IMR-90 (cell line): ENCODE results near the gene CHRNA5. TPM values are rescaled to one million over a fixed set of nuclear protein-coding genes. Genes with fewer than 3 reads are reported as not detected.

Experiments used
- ATAC-seq: fragments of 200-7000 bp; cut with Tn5 transposase; 2 replicates; pipeline ENCODE4 v1.9.1; 2020; ENCODE audit warnings: low read depth, mild to moderate bottlenecking, moderate library complexity
- BruUV-seq: library from RNA; stranded (reverse); fragments of 400-500 nt; replicated peaks from 2 replicates; lab custom pipeline; 2021; lab: Mats Ljungman, UMichigan
- CTCF ChIA-PET: fragments of 300-600 bp; formaldehyde crosslinking; extraction: SDS; loops from one replicate; lab custom pipeline; 2021; ENCODE audit warnings: antibody characterized with exemption; lab: Yijun Ruan, JAX
- POLR2A ChIA-PET: fragments of 300-600 bp; sonication (Branson Sonifier 250); formaldehyde crosslinking; loops from one replicate; lab custom pipeline; 2022; ENCODE audit warnings: antibody characterized with exemption; ENCODE audit not compliant: unreplicated experiment; lab: Charles Lee
- DNase-seq: peaks from one replicate; pipeline ENCODE4 v3.0.0; 2013
- H2AFZ ChIP-seq: replicated peaks from 2 replicates; pipeline ENCODE3; 2013; ENCODE audit warnings: low read length, mild to moderate bottlenecking; ENCODE audit not compliant: poor library complexity
- H2AK5ac ChIP-seq: 2 replicates; pipeline ENCODE4 v1.6.1; 2013; ENCODE audit warnings: low read depth, low read length, inconsistent platforms
- H2AK9ac ChIP-seq: replicated peaks from 2 replicates; pipeline ENCODE3; 2013; ENCODE audit warnings: mild to moderate bottlenecking, low read depth, low read length, moderate library complexity; ENCODE audit not compliant: poor library complexity
- H2BK120ac ChIP-seq: 2 replicates; pipeline ENCODE4 v1.6.1; 2013; ENCODE audit warnings: low read depth, low read length, inconsistent platforms
- H2BK15ac ChIP-seq: 3 replicates; pipeline ENCODE4 v1.6.1; 2013; ENCODE audit warnings: low read depth, low read length, inconsistent platforms
- H2BK20ac ChIP-seq: 2 replicates; pipeline ENCODE4 v1.6.1; 2013; ENCODE audit warnings: low read depth, mild to moderate bottlenecking, inconsistent platforms, low read length, moderate library complexity
- H2BK5ac ChIP-seq: 2 replicates; pipeline ENCODE4 v1.6.1; 2013; ENCODE audit warnings: mild to moderate bottlenecking, low read depth, low read length, inconsistent platforms; ENCODE audit not compliant: poor library complexity, severe bottlenecking
- H3K14ac ChIP-seq: replicated peaks from 2 replicates; pipeline ENCODE4 v1.6.1; 2013; ENCODE audit warnings: low read depth, low read length, inconsistent platforms
- H3K18ac ChIP-seq: 2 replicates; pipeline ENCODE4 v1.6.1; 2013; ENCODE audit warnings: low read depth, low read length, control low read depth
- H3K23ac ChIP-seq: 2 replicates; pipeline ENCODE4 v1.6.1; 2013; ENCODE audit warnings: low read depth, low read length, inconsistent platforms
- H3K27ac ChIP-seq: 2 replicates; pipeline ENCODE4 v1.5.1; 2013; ENCODE audit warnings: mild to moderate bottlenecking, control low read depth, low read length; ENCODE audit not compliant: insufficient read depth
- H3K27me3 ChIP-seq: 2 replicates; pipeline ENCODE4 v1.6.1; 2013; ENCODE audit warnings: low read length; ENCODE audit not compliant: control insufficient read depth, insufficient read depth
- H3K36me3 ChIP-seq: 2 replicates; pipeline ENCODE4 v1.6.1; 2013; ENCODE audit warnings: low read length, mixed read lengths; ENCODE audit not compliant: control insufficient read depth, insufficient read depth
- H3K4ac ChIP-seq: 2 replicates; pipeline ENCODE4 v1.6.1; 2013; ENCODE audit warnings: low read depth, low read length, inconsistent platforms
- H3K4me1 ChIP-seq: 2 replicates; pipeline ENCODE4 v1.6.1; 2013; ENCODE audit warnings: low read length, mixed read lengths; ENCODE audit not compliant: control insufficient read depth, insufficient read depth
- H3K4me2 ChIP-seq: 2 replicates; pipeline ENCODE4 v1.6.1; 2013; ENCODE audit warnings: low read depth, mild to moderate bottlenecking, control low read depth, low read length, moderate library complexity
- H3K4me3 ChIP-seq: 2 replicates; pipeline ENCODE4 v1.5.1; 2013; ENCODE audit warnings: low read depth, mild to moderate bottlenecking, control low read depth, low read length, moderate library complexity; ENCODE audit not compliant: insufficient read depth
- H3K56ac ChIP-seq: 2 replicates; pipeline ENCODE4 v1.6.1; 2013; ENCODE audit warnings: low read length, inconsistent platforms; ENCODE audit not compliant: insufficient read depth; ENCODE audit errors: extremely low read depth
- H3K79me1 ChIP-seq, 2 experiments: 2 replicates each; pipeline ENCODE4 v1.6.1; 2013; ENCODE audit warnings: low read length in 2 of 2, inconsistent platforms in 1 of 2, low read depth in 1 of 2
- H3K9ac ChIP-seq: 2 replicates; pipeline ENCODE4 v1.6.1; 2013; ENCODE audit warnings: low read depth, low read length, control low read depth
- H3K9me1 ChIP-seq: 2 replicates; pipeline ENCODE4 v1.6.1; 2013; ENCODE audit warnings: low read length, inconsistent platforms; ENCODE audit not compliant: insufficient read depth
- H3K9me3 ChIP-seq: 2 replicates; pipeline ENCODE4 v1.6.1; 2013; ENCODE audit warnings: low read length; ENCODE audit not compliant: control insufficient read depth, insufficient read depth
- H4K20me1 ChIP-seq: 2 replicates; pipeline ENCODE4 v1.6.1; 2013; ENCODE audit warnings: low read length, inconsistent platforms; ENCODE audit not compliant: insufficient read depth
- H4K5ac ChIP-seq: 2 replicates; pipeline ENCODE4 v1.6.1; 2013; ENCODE audit warnings: mild to moderate bottlenecking, low read depth, low read length, control low read depth
- H4K8ac ChIP-seq, 2 experiments: 2 replicates each; pipeline ENCODE4 v1.6.1; 2013; ENCODE audit warnings: low read depth in 2 of 2, low read length in 2 of 2, control low read depth in 1 of 2, inconsistent platforms in 1 of 2
- H4K91ac ChIP-seq: 2 replicates; pipeline ENCODE4 v1.6.1; 2013; ENCODE audit warnings: low read depth, low read length, inconsistent platforms; ENCODE audit not compliant: insufficient read depth
- MAZ ChIP-seq: IDR thresholded peaks from 2 replicates; pipeline ENCODE4 v1.6.1; 2012; ENCODE audit warnings: low read depth, mild to moderate bottlenecking, low read length, improper control_type of control experiment, moderate library complexity, borderline replicate concordance
- MXI1 ChIP-seq: IDR thresholded peaks from 2 replicates; pipeline ENCODE4 v1.6.1; 2012; ENCODE audit warnings: low read depth, mild to moderate bottlenecking, low read length, moderate library complexity, borderline replicate concordance
- POLR2A ChIP-seq: IDR thresholded peaks from 2 replicates; pipeline ENCODE4 v1.6.1; 2012; ENCODE audit warnings: mild to moderate bottlenecking, low read depth, low read length
- WGBS, 2 experiments: methylation state at CpG; one replicate each; pipeline versions ENCODE4 v1.1.5 to v1.1.7; 2013; ENCODE audit warnings: missing lambda C conversion rate in 2 of 2; ENCODE audit not compliant: insufficient read length in 1 of 2; ENCODE audit errors: extremely low coverage in 2 of 2; 5-methylcytosine and 5-hydroxymethylcytosine counted together
- dilution Hi-C: fragments of 300-500 bp; cut with HindIII; formaldehyde crosslinking; loops from one replicate; pipeline ENCODE4 v1.14.3; 2018; ENCODE audit warnings: low sequenced_read_pairs; ENCODE audit not compliant: unreplicated experiment
- in situ Hi-C: fragments of 300-500 bp; cut with MboI; formaldehyde crosslinking; loops from 3 replicates; pipeline ENCODE4 v1.14.3; 2019; ENCODE audit warnings: low sequenced_read_pairs, inconsistent platforms, mixed read lengths
- intact Hi-C: fragments of 100-400 bp; cut with micrococcal nuclease; formaldehyde crosslinking; loops from 2 replicates; pipeline ENCODE4 v1.10.0; 2022
- polyA plus RNA-seq, 3 experiments: library from polyadenylated mRNA; depleted of rRNA; stranded (reverse); fragments of >200 nt; gene quantifications; 2 replicates each; pipeline ENCODE4 v1.2.3, GENCODE V29; 2012; ENCODE audit warnings: low replicate concordance in 1 of 3
- total RNA-seq: library from RNA; depleted of rRNA; stranded (reverse); fragments of >200 nt; gene quantifications from 2 replicates; pipeline ENCODE4 v1.2.3, GENCODE V29; 2012
- TF ChIP-seq, protein P1 (sequence below): fragments of 150-350 bp; IDR thresholded peaks from 2 replicates; pipeline ENCODE4 v1.6.1; 2016; ENCODE audit warnings: low read depth, mild to moderate bottlenecking, low read length, moderate library complexity, borderline replicate concordance

CHRNA5 gene
- total and polyA plus RNA-seq, 2 of the 4 experiments (the other 2 are of a cell fraction): 0.54 to 0.94 TPM

DNA sequence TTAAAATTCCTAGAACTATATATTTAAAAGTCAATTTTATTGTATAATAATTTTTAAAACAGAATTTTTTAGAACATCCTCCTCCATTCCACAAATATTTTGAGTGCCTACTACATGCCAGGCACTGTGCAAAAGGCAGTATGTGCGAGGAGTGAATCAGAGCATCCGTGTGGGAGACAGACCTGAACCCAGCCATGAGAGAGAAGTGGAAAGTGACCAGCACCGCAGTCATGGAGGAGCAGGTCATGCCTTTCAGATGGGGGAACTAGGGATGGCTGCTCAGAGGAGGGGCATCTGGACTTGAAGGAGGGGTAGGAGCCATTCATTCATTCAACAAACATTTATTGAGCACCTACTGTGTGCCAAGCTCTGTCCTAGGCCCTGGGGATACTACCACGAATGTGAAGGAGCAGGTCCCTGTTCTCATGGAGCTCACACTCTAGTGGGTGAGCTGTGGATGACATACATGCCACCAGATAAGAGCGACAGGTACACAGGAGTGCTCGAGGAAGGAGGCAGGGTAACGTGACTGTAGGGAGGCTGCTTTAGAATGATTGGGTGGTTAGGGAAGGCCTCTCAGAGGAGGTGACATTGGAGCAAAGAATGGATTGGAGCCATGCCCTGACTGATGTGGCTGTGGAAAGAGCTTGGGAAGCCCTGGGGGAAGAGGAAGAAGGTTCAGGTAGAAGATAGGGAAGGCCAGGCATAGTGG is 58.6 kb downstream of the CHRNA5 start:
- POLR2A ChIA-PET: no interaction called here
- H3K56ac ChIP-seq: no peak overlapping the region
- ATAC-seq: no peak
- no peak overlapping the region for H2BK120ac ChIP-seq
- no peaks in the 10 kb centered on the region for H3K4me1 ChIP-seq
- no peak overlapping the region for H2BK5ac ChIP-seq
- no peak overlapping the region for H4K91ac ChIP-seq
- no peaks in the 10 kb centered on the region for H3K36me3 ChIP-seq
- peaks cover 77% of the 10 kb centered on the region for H3K27me3 ChIP-seq
- H3K9me3 ChIP-seq: no peaks in the 10 kb centered on the region
- CTCF ChIA-PET: no interaction called here
- H3K4me3 ChIP-seq: no peak overlapping the region
- no peak for DNase-seq
- H3K4me2 ChIP-seq: no peak overlapping the region
- no peak overlapping the region for H4K8ac ChIP-seq
- WGBS, 2 experiments: 65% methylated on average over 3 of the region's 7 CpGs; no CpG with 5 or more reads in 1 of the 2 experiments
- intact Hi-C loops: no loop called here
- no peak overlapping the region for H4K5ac ChIP-seq
- no peak overlapping the region for H3K27ac ChIP-seq
- BruUV-seq: no TSS peak
- no peak overlapping the region for H3K4ac ChIP-seq
- TF ChIP-seq, protein P1, sequence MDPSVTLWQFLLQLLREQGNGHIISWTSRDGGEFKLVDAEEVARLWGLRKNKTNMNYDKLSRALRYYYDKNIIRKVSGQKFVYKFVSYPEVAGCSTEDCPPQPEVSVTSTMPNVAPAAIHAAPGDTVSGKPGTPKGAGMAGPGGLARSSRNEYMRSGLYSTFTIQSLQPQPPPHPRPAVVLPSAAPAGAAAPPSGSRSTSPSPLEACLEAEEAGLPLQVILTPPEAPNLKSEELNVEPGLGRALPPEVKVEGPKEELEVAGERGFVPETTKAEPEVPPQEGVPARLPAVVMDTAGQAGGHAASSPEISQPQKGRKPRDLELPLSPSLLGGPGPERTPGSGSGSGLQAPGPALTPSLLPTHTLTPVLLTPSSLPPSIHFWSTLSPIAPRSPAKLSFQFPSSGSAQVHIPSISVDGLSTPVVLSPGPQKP: no peak
- TF ChIP-seq MAZ: no peak
- TF ChIP-seq POLR2A: no peak
- TF ChIP-seq MXI1: no peak
- no peak overlapping the region for H3K9ac ChIP-seq
- no peak overlapping the region for H2AK9ac ChIP-seq
- dilution Hi-C loops: no loop called here
- H3K14ac ChIP-seq: no peak overlapping the region
- H2AK5ac ChIP-seq: no peak overlapping the region
- 0 out of 2 replicates have a peak, but pooled peaks cover 2% of the 10 kb centered on the region for H4K20me1 ChIP-seq
- in situ Hi-C loops: no loop called here
- no peak overlapping the region for H2BK20ac ChIP-seq
- H3K9me1 ChIP-seq: no peaks in the 10 kb centered on the region
- H2BK15ac ChIP-seq: no peak overlapping the region
- H3K23ac ChIP-seq: no peak overlapping the region; the same call in 1 of the 2 replicates
- H2AFZ ChIP-seq: no peak overlapping the region
- H3K79me1 ChIP-seq: no peaks in the 10 kb centered on the region
- no peak overlapping the region for H3K18ac ChIP-seq
